Glutamatergic neuron (in vitro differentiated cells): Measurements from ENCODE around the gene CHD1L. TPM values are rescaled to one million over a fixed set of nuclear protein-coding genes. Genes with fewer than 3 reads are reported as not detected.
A peak's percentile ranks its signal among the peaks of the same experiment; 100 is the strongest.
"Not testable (repeated sequence)": the region's sequence is repeated elsewhere in the genome, so short reads cannot be mapped to it uniquely, and the experiment has no call there.

Source experiments
- DNase-seq: peaks from one replicate; pipeline ENCODE4 v3.0.0; 2022
- H3K27ac Mint-ChIP-seq: one replicate; pipeline ENCODE4 v1.8.0; 2020; ENCODE audit warnings: mild to moderate bottlenecking, mixed read lengths, inconsistent platforms; ENCODE audit not compliant: unreplicated experiment
- H3K27me3 Mint-ChIP-seq: one replicate; pipeline ENCODE4 v1.8.0; 2020; ENCODE audit warnings: mild to moderate bottlenecking, moderate library complexity, mixed read lengths, inconsistent platforms; ENCODE audit not compliant: unreplicated experiment
- H3K36me3 Mint-ChIP-seq: one replicate; pipeline ENCODE4 v1.8.0; 2020; ENCODE audit warnings: mild to moderate bottlenecking, mixed read lengths, inconsistent platforms; ENCODE audit not compliant: unreplicated experiment
- H3K4me1 Mint-ChIP-seq: one replicate; pipeline ENCODE4 v1.8.0; 2020; ENCODE audit warnings: mild to moderate bottlenecking, low read depth, mixed read lengths, inconsistent platforms; ENCODE audit not compliant: unreplicated experiment
- H3K4me3 Mint-ChIP-seq: one replicate; pipeline ENCODE4 v1.8.0; 2020; ENCODE audit warnings: mild to moderate bottlenecking, mixed read lengths, inconsistent platforms; ENCODE audit not compliant: unreplicated experiment
- H3K9me3 Mint-ChIP-seq: one replicate; pipeline ENCODE4 v1.8.0; 2020; ENCODE audit warnings: mild to moderate bottlenecking, moderate library complexity, mixed read lengths, inconsistent platforms; ENCODE audit not compliant: unreplicated experiment
- CTCF ChIP-seq: fragments of 200-600 bp; sonication (generic); IDR thresholded peaks from one replicate; pipeline ENCODE4 v1.5.0; 2021; ENCODE audit not compliant: partially characterized antibody, unreplicated experiment
- total RNA-seq: library from RNA; stranded (reverse); fragmentation: NEBNext Ultra II Directional; extraction: Animal tissue kit (Norgen Biotek cat#: 25700); gene quantifications from one replicate; pipeline ENCODE4 v1.2.1, GENCODE V29; 2021; ENCODE audit not compliant: unreplicated experiment

Gene CHD1L
- total RNA-seq, 1 donor from 2014 or later = 35.2 TPM

- H3K4me3 Mint-ChIP-seq = no peak overlapping the region
- no peak for DNase-seq
- H3K4me1 Mint-ChIP-seq = peaks cover 4% of the 10 kb centered on the region
- H3K9me3 Mint-ChIP-seq = peaks cover 5% of the 10 kb centered on the region
- no peak for TF ChIP-seq CTCF
- H3K27me3 Mint-ChIP-seq = no peaks in the 10 kb centered on the region
- H3K36me3 Mint-ChIP-seq = peaks cover 8% of the 10 kb centered on the region
- H3K27ac Mint-ChIP-seq = no peak overlapping the region
Measured at GRCh38 chr1:147238925-147239820, 3.3 kb upstream of the CHD1L start.

DNA sequence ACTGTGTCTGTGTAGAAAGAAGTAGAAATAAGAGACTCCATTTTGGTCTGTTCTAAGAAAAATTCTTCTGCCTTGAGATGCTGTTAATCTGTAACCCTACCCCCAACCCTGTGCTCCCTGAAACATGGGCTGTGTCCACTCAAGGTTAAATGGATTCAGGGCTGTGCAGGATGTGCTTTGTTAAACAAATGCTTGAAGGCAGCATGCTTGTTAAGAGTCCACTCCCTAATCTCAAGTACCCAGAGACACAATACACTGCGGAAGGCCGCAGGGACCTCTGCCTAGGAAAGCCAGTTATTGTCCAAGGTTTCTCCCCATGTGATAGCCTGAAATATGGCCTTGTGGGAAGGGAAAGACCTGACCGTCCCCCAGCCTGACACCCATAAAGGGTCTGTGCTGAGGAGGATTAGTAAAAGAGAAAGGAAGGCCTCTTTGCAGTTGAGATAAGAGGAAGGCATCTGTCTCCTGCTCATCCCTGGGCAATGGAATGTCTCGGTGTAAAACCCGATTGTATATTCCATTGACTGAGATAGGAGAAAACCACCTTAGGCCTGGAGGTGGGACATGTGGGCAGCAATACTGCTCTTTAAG, 2.3 kb upstream of the CHD1L start:
- H3K27ac Mint-ChIP-seq, H3K4me3 Mint-ChIP-seq, H3K9me3 Mint-ChIP-seq, H3K4me1 Mint-ChIP-seq, H3K36me3 Mint-ChIP-seq, H3K27me3 Mint-ChIP-seq, DNase-seq: not testable (repeated sequence)

GRCh38 chr1:147241934-147242448, 493 bp upstream of the CHD1L start:
- no peaks in the 10 kb centered on the region for H3K36me3 Mint-ChIP-seq
- H3K27ac Mint-ChIP-seq = no peak overlapping the region
- no peak for TF ChIP-seq CTCF
- no peak for DNase-seq
- H3K4me3 Mint-ChIP-seq = peak overlapping the region; percentile 82
- H3K4me1 Mint-ChIP-seq = peaks cover 4% of the 10 kb centered on the region
- H3K27me3 Mint-ChIP-seq = no peaks in the 10 kb centered on the region
- H3K9me3 Mint-ChIP-seq = peaks cover 2% of the 10 kb centered on the region

GRCh38 chr1:147243228-147243685, 773 bp downstream of the CHD1L start:
- Mint-ChIP-seq H3K27me3 (no peaks in the 10 kb centered on the region), H3K9me3 (no peaks in the 10 kb centered on the region), H3K4me1 (peaks cover 6% of the 10 kb centered on the region), H3K36me3 (no peaks in the 10 kb centered on the region), H3K4me3 (peak overlapping the region; percentile 91), H3K27ac (peak overlapping the region; percentile 14)
- no peak for TF ChIP-seq CTCF
- DNase-seq = peak; percentile 54

- Mint-ChIP-seq H3K4me1 (peaks cover 6% of the 10 kb centered on the region), H3K27me3 (no peaks in the 10 kb centered on the region), H3K4me3 (peak overlapping the region; percentile 91), H3K9me3 (no peaks in the 10 kb centered on the region), H3K27ac (no peak overlapping the region), H3K36me3 (no peaks in the 10 kb centered on the region)
- no peak for TF ChIP-seq CTCF
- no peak for DNase-seq
Measured at GRCh38 chr1:147243841-147244240, 1.4 kb downstream of the CHD1L start.
